Activated naive CD8-positive, alpha-beta T cell treated with anti-CD3 and anti-CD28 coated beads, Interleukin-2, amount 50 U/mL, for 24 hours (primary cell): ENCODE measurements around the gene ALG12.
"Not testable (repeated sequence)": the region's sequence is repeated elsewhere in the genome, so short reads cannot be mapped to it uniquely, and the experiment has no call there.

Experiments used
- ATAC-seq: fragments of 150-1000 bp; cut with Tn5 transposase; one replicate; pipeline ENCODE4 v1.10.0; 2021
- DNase-seq: peaks from one replicate; pipeline ENCODE4 v3.0.0; 2021
- H3K27ac Mint-ChIP-seq: one replicate; pipeline ENCODE4 v1.8.0; 2021; ENCODE audit warnings: mild to moderate bottlenecking, mixed read lengths
- H3K27me3 Mint-ChIP-seq: one replicate; pipeline ENCODE4 v1.8.0; 2021; ENCODE audit warnings: mixed read lengths
- H3K36me3 Mint-ChIP-seq: one replicate; pipeline ENCODE4 v1.8.0; 2021; ENCODE audit warnings: low read depth, mixed read lengths
- H3K4me1 Mint-ChIP-seq: one replicate; pipeline ENCODE4 v1.8.0; 2021; ENCODE audit warnings: mixed read lengths
- H3K4me3 Mint-ChIP-seq: one replicate; pipeline ENCODE4 v1.8.0; 2021; ENCODE audit warnings: mild to moderate bottlenecking, moderate library complexity, mixed read lengths
- H3K9me3 Mint-ChIP-seq: one replicate; pipeline ENCODE4 v1.8.0; 2021; ENCODE audit warnings: mixed read lengths

ALG12 gene

DNA sequence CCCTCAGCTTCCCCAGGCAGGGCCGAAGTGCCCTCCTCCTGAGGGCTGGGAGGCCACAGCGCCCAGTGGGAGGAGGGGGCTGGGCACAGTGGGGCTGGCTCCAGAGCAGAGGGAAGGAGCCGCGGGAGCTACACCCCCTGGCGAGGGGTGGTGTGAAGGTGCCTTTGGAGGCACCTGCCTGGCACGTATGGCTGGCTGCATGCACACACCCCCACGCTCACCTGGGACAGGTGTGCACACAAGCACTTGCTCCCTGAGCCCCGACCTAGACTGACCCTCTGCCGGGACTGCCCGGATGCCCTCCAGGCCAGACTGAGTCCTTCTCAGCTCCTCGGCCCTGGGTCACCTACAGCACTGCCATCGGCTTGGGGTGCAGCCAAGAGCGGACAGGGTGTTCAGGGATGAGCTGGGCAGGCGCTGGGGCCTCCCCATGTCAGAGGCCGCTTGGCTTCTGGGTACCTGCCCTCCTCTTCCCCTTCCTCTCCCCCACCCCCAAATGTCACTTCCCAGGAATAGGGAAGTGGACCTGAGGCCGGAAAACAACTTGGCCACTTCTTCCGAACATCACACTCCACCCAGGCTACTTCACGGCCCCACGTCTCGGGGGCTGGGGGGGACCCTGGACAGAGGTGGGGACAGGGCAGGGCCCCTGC, 34.9 kb upstream of the ALG12 start:
- Mint-ChIP-seq H3K9me3 (no peaks in the 10 kb centered on the region), H3K4me1 (no peaks in the 10 kb centered on the region), H3K4me3 (no peak overlapping the region), H3K36me3 (no peaks in the 10 kb centered on the region), H3K27ac (no peak overlapping the region), H3K27me3 (no peaks in the 10 kb centered on the region)
- ATAC-seq (no peak), DNase-seq (no peak)

DNA sequence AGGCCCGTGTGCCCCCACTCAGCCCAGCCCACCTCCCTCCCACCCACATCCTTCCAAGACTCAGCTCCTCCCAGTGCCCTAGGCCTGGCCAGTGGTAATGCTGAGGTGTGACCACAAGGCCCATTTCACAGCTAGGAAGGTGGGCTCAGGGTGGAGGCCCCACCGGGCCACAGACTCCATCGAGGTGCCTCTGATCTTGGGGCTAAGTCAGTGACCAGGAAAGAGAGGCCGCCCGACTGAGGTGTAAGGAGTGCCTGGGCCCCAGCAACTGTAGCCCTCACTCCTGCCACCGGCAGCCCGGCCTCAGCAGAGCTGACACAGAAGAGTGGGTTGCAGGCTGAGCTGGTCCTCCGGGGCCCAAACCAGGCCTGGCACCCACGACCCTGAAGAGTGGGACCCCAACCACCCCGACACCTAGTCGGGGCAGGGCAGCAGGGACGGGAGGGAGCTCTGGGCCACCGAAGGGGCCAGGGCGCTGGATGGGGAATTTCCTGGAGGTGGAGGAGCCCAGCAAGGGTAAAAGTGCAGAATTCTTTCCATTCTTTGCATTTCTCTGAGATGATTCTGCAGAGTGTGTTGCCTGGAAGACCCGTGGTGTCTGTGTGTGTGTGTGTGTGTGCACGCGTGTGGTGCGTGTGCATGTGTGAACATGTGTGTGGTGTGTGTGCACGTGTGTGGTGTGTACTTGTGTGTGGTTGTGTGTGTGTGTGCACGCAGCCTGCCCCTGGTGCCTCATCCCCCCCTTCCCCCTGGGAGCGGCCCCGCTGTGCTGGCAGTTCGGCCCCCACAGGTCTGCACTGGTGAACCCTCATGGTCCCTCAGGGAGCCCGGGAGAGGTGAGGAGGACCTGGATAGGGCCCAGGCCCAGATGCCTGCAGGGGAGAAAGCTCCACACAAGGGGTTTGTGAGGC, 34.0 kb upstream of the ALG12 start:
- no peak overlapping the region for H3K27ac Mint-ChIP-seq

DNA sequence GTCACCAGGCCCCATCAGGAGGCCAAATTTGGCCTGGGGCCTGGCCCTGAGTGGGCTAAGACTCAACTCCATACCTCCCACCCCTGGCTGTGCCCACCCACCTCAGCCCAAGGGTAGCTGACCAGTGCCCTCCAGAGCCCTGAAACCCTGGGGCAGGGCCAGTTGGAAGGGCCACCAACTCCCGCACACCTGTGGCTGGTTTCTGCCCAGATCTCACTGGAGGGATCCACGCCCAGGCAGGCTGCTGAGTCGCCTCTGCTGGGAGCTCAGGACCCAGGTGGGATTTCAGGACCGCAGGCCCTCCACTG, 33.4 kb upstream of the ALG12 start:
- H3K4me1 Mint-ChIP-seq: no peaks in the 10 kb centered on the region
- H3K27me3 Mint-ChIP-seq: no peaks in the 10 kb centered on the region
- ATAC-seq (peak; percentile 6), DNase-seq (no peak)
- no peak overlapping the region for H3K4me3 Mint-ChIP-seq
- H3K36me3 Mint-ChIP-seq: no peaks in the 10 kb centered on the region
- no peaks in the 10 kb centered on the region for H3K9me3 Mint-ChIP-seq
- no peak overlapping the region for H3K27ac Mint-ChIP-seq

More for the DNA sequence above, 34.0 kb upstream of the ALG12 start:
- no peaks in the 10 kb centered on the region for H3K4me1 Mint-ChIP-seq
- no peaks in the 10 kb centered on the region for H3K27me3 Mint-ChIP-seq
- no peaks in the 10 kb centered on the region for H3K9me3 Mint-ChIP-seq
- DNase-seq (no peak), ATAC-seq (no peak)
- no peaks in the 10 kb centered on the region for H3K36me3 Mint-ChIP-seq
- H3K4me3 Mint-ChIP-seq: no peak overlapping the region

DNA sequence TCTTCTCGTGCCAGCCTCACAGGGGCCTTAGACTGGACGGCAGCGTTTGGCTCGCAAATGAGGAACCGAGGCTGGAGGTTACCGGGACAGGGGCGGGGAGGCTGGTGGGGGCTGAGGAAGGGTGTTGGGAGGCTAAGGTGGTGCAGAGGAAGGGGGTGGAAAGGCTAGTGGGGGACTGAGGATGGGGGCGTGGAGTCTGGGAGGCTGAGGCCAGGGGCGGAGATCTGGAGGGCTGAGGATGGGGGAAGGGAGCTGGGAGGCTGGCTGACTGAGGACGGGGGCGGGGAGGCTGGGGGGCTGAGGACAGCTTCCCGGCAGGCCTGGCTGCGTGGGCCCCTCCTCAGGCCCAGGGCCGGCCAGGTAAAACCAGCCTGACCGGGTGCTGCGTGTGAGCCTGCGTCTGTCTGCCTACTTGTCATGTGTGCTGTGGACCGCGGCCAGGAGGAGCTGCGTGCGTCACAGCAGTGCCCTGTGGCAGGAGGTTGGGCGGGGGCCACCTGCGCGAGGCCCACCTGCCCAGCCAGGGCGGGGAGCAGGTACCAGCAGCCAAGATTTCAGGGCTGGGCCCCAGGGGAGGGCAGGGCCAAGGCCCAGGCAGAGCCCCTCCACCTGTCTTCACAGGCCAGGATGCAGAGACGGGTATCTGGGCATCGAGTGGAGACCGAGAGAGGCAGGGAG, 32.9 kb upstream of the ALG12 start:
- Mint-ChIP-seq H3K4me3 (no peak overlapping the region), H3K36me3 (no peaks in the 10 kb centered on the region), H3K27me3 (no peaks in the 10 kb centered on the region), H3K4me1 (peaks cover 3% of the 10 kb centered on the region), H3K27ac (no peak overlapping the region), H3K9me3 (no peaks in the 10 kb centered on the region)
- DNase-seq: no peak
- no peak for ATAC-seq

DNA sequence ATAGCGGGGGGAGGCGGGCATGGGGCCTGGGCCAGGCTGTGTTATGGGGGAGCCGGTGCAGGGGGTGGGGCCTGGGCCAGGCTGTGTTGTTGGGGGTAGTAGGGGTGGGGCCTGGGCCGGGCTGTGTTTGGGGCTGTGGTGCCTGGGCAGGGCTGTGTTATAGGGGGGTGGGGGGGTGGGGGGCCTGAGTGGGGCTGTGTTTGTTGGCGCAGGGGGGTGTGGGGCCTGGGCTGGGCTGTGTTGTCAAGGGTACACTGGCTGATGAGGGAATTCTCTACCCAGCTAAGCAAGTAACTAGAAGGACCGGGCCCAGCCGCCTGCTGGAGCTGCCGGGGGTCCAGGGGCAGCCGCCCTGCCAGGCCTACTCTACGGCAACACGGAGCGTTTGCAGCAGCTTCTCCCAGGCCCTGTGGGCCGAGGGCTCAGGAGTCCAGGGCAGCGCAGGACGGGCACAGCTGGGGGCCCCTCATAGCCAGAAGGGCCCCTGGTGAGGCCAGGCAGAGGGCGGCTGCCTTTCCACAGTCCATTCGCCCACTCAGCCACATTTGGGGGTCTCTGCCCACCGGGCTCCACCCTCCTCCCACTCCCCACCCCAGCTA, 32.3 kb upstream of the ALG12 start:
- Mint-ChIP-seq H3K27me3 (no peaks in the 10 kb centered on the region), H3K4me3 (no peak overlapping the region), H3K36me3 (no peaks in the 10 kb centered on the region), H3K9me3 (no peaks in the 10 kb centered on the region), H3K4me1 (peaks cover 7% of the 10 kb centered on the region), H3K27ac (no peak overlapping the region)
- no peak for ATAC-seq
- DNase-seq: no peak

DNA sequence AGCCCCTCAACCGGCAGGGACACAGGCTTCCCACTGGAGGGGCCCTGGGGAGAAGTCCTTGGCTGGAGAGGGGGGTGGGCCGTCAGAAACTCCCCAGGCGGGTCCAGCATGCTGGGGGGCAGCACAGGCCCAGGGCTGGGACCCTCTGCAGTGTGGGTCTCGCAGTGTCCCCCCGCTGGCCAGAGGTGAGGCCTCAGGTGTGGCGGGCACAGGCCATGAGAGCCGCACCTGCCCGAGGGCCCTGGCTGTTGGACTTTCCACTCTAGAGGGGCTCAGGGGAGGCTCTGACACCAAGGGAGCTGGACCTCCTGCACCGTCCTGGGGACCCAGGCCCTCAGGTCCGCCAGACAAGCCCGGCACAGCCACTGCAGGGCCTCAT, 31.7 kb upstream of the ALG12 start:
- no peaks in the 10 kb centered on the region for H3K9me3 Mint-ChIP-seq
- no peak for ATAC-seq
- H3K4me3 Mint-ChIP-seq: no peak overlapping the region
- peaks cover 10% of the 10 kb centered on the region for H3K4me1 Mint-ChIP-seq
- no peak overlapping the region for H3K27ac Mint-ChIP-seq
- H3K27me3 Mint-ChIP-seq: no peaks in the 10 kb centered on the region
- no peak for DNase-seq
- H3K36me3 Mint-ChIP-seq: no peaks in the 10 kb centered on the region

DNA sequence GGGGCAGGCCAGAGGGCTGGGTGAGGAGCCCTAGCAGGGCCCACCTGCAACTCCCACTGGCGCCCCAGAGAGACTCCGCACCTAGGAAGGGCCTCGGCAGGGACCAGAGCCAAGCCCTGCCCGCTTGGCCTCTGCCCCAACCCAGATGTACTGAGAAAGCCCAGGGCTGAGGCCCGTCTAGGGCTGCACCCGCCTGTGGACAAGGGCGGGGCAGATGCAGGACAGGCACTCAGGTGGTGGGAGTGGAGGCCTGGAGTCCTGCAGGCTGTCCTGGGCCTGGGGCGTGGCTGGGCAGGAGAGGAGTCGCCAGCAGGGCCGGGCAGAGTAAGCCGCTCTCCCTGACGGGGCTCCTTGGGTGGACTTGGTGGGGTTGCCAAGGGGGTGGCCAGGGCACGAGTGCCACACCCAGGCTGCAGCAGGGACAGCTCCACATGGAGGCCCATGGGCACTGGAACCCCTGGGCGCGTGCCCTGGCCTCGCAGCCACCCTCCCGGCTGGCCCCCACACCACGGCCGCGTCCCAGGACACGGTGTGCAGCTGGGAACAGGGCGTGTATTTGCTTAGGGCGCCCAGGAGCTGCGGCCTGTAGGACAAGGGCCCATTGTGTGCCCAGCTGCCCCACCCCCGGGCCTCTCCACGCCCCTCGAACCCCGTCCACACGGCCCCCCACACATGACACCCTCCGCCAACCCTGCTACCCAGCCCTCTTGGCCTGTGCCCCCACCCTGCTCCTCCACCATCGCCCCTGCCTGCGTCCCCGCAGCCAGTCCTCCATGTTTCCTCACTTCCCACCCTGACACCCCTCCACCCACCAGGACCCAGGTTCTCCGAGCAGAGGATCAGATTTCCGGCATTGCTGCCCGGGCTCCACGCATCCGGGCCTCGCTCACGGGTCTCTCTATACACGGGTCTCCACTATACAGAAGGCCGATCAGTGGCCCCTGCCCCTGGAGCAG, 31.0 kb upstream of the ALG12 start:
- Mint-ChIP-seq H3K4me1 (peaks cover 10% of the 10 kb centered on the region), H3K27ac (no peak overlapping the region), H3K36me3 (no peaks in the 10 kb centered on the region), H3K9me3 (no peaks in the 10 kb centered on the region), H3K27me3 (no peaks in the 10 kb centered on the region), H3K4me3 (no peak overlapping the region)
- no peak for DNase-seq
- ATAC-seq: no peak

DNA sequence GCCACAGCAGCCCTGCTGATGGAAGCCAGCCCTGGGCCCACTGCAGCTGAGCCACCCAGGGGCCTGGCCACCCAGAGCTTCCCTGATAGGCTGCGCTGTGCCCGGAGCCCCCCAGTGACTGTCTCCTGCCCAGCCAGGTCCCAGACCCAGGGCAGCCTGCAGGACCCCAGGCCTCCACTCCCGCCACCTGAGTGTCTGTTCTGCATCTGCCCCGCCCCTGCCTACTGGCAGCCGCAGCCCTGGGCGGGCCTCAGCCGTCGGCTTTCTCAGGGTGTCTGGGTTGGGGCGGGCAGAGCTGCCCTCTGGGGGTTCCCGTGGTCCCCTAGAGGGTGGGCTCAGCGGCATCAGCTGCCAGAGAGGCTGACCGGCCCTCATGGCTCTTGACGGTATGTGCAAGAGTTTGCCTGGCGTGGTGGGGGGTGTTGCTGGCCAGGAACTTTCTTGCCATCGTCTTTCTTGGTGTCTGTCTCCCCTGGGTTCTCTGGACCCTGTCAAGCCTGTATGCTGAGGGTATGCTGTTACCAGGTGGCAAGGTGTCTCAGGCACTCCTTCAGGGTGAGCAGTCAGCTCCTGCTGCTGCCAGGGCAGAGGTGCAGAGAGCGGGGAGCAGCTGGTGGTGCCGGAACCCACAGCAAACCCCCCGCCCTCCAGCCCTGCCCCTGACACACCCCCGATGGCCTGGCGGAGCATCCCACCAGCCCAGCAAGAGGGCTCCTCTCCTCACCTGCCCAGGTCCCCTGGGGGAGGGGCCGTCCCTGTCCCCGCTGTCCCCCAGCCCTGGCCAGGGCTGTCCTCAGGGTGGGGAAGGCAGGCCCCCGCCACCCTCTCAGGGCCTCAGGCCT, 30.1 kb upstream of the ALG12 start:
- no peak for ATAC-seq
- Mint-ChIP-seq H3K36me3 (no peaks in the 10 kb centered on the region), H3K9me3 (no peaks in the 10 kb centered on the region), H3K4me1 (peaks cover 10% of the 10 kb centered on the region), H3K4me3 (no peak overlapping the region), H3K27ac (no peak overlapping the region), H3K27me3 (no peaks in the 10 kb centered on the region)
- no peak for DNase-seq

DNA sequence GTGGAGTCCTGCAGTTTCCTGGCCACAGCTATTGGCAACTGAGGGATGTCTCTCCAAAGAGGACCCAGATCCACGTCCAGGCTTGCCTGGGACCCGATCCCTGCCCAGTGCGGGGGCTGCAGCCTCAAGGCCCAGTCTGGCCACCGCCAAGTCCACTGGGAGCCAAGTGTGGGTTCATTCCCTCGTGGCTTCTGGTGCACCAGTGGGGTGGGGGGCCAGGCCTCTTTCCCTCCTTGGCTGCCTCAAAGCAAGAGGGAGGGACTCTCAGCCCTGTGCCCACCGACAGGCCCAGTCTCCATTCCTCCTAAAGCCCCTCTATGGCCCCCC, 29.0 kb upstream of the ALG12 start:
- ATAC-seq (no peak), DNase-seq (no peak)
- Mint-ChIP-seq H3K36me3 (no peaks in the 10 kb centered on the region), H3K4me1 (peaks cover 10% of the 10 kb centered on the region), H3K27ac (no peak overlapping the region), H3K9me3 (no peaks in the 10 kb centered on the region), H3K4me3 (no peak overlapping the region), H3K27me3 (no peaks in the 10 kb centered on the region)

DNA sequence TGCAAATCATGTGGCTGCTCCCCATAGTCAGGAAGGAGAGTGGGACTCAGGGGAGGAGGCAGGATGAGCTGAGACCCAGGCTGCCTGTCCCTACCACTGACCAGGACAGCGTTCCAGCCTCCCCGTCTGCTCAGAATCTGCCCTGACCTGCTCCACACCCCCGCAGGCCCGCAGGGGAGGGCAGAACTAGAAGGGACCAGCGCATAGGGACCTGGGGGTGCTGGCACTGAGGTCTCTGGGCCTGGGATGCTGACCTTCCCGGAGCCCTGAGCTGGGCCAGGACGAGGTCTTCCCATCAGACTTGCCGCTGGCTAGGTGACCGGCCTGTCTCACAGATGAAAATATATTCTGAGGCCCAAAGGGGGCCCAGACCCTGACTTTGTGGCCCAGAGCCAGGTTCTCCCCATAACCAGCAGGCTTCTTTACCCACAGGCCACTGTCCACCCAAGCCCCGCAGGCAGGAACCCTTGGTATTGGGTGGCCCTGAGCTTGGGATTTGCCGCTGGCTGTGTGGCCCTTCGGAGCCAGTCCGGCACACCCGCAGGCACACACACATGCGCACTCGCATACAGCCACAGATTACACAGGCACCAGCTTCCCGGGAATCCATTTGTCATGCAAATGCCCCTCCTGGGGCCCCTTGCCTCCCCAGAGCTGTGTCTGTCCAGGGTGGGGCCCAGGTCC, 28.5 kb upstream of the ALG12 start:
- Mint-ChIP-seq H3K4me3 (no peak overlapping the region), H3K36me3 (no peaks in the 10 kb centered on the region), H3K9me3 (no peaks in the 10 kb centered on the region), H3K4me1 (peaks cover 10% of the 10 kb centered on the region), H3K27me3 (no peaks in the 10 kb centered on the region), H3K27ac (no peak overlapping the region)
- DNase-seq (no peak), ATAC-seq (no peak)

DNA sequence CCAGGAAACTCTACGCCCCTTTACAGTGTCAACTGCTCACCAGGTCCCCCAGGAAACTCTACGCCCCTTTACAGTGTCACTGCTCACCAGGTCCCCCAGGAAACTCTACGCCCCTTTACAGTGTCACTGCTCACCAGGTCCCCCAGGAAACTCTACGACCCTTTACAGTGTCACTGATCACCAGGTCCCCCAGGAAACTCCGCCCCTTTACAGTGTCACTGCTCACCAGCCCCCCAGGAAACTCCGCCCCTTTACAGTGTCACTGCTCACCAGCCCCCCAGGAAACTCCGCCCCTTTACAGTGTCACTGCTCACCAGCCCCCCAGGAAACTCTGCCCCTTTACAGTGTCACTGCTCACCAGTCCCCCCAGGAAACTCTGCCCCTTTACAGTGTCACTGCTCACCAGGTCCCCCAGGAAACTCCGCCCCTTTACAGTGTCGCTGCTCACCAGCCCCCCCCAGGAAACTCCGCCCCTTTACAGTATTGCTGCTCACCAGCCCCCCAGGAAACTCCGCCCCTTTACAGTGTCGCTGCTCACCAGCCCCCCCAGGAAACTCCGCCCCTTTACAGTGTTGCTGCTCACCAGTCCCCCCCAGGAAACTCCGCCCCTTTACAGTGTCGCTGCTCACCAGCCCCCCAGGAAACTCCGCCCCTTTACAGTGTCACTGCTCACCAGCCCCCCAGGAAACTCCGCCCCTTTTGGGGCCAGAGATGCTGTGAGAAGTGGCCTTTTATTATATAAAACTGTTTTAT, 27.0 kb upstream of the ALG12 start:
- H3K27me3 Mint-ChIP-seq, H3K4me1 Mint-ChIP-seq, H3K36me3 Mint-ChIP-seq, H3K4me3 Mint-ChIP-seq, H3K9me3 Mint-ChIP-seq, ATAC-seq, H3K27ac Mint-ChIP-seq: not testable (repeated sequence)
- DNase-seq: peak; percentile 45

DNA sequence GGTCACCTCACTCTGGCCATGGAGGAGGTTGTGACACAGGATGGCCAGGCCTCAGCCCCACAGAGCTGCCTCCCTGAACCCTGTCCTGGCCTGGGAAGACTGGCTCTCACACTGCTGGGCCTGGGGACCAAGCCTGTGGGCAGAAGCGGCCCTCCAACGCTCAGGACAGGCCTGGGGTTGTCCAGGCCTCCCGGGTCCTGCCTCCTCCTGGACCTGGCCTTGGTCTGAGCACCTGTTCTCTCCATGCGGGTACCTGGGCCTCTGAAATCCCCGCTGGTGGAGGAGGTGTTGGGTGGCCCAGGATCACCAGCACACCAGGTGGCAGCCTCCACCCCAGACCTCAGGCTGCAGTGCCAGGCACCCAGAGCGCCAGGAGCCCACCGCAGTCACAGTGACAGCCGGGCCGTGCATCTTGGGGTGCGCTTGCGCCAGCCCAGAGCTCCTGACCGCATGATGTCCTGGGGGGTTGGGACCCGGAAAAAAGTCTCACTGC, 26.2 kb upstream of the ALG12 start:
- Mint-ChIP-seq H3K4me3 (no peak overlapping the region), H3K9me3 (no peaks in the 10 kb centered on the region), H3K27ac (no peak overlapping the region), H3K4me1 (peaks cover 10% of the 10 kb centered on the region), H3K36me3 (no peaks in the 10 kb centered on the region), H3K27me3 (no peaks in the 10 kb centered on the region)
- no peak for DNase-seq
- ATAC-seq: peak; percentile 16
